ENCODE data around the gene TMEM131. TPM values are rescaled to one million over a fixed set of nuclear protein-coding genes. Genes with fewer than 3 reads are reported as not detected.

The TMEM131 gene
- total RNA-seq, 4 donors from 2014 or later: 32.8 to 54.8 (median 41.2) TPM

DNA sequence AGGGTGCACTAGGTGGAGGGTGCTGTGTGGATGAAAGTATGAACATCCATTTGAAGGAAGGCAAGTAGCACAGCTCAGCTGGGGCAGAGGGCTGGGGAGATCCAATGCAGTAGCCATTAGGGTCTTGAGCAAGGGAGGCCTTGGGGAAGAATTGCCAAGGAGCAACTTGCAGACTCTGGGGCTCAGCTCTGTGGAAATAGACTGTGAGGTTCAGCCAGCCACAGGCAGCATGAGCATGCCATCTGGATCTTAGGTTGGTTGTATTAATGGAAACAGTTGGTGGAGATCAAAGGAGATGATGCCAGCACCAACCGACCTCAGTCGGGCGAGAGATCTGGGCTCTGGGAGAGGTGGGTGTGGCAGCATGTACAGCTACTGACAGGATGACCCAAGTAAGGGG, 276.8 kb downstream of the TMEM131 start:
- TF ChIP-seq, protein P1, sequence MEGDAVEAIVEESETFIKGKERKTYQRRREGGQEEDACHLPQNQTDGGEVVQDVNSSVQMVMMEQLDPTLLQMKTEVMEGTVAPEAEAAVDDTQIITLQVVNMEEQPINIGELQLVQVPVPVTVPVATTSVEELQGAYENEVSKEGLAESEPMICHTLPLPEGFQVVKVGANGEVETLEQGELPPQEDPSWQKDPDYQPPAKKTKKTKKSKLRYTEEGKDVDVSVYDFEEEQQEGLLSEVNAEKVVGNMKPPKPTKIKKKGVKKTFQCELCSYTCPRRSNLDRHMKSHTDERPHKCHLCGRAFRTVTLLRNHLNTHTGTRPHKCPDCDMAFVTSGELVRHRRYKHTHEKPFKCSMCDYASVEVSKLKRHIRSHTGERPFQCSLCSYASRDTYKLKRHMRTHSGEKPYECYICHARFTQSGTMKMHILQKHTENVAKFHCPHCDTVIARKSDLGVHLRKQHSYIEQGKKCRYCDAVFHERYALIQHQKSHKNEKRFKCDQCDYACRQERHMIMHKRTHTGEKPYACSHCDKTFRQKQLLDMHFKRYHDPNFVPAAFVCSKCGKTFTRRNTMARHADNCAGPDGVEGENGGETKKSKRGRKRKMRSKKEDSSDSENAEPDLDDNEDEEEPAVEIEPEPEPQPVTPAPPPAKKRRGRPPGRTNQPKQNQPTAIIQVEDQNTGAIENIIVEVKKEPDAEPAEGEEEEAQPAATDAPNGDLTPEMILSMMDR (IDR thresholded peaks at IDR 0.05): no peak
- TF ChIP-seq POLR2A (IDR thresholded peaks at IDR 0.05): no peak
- intact Hi-C loops (cut with DNase I; ENCODE audit: low total_unique reads): no loop called here
- 64% methylated on average over 3 of the region's 3 CpGs for WGBS, 2 donors
- no peak for DNase-seq (ENCODE audit: low spot score in 2 of 2)
- H3K4me3 ChIP-seq (ENCODE audit: low read depth, poor library complexity, severe bottlenecking): no peak overlapping the region

DNA sequence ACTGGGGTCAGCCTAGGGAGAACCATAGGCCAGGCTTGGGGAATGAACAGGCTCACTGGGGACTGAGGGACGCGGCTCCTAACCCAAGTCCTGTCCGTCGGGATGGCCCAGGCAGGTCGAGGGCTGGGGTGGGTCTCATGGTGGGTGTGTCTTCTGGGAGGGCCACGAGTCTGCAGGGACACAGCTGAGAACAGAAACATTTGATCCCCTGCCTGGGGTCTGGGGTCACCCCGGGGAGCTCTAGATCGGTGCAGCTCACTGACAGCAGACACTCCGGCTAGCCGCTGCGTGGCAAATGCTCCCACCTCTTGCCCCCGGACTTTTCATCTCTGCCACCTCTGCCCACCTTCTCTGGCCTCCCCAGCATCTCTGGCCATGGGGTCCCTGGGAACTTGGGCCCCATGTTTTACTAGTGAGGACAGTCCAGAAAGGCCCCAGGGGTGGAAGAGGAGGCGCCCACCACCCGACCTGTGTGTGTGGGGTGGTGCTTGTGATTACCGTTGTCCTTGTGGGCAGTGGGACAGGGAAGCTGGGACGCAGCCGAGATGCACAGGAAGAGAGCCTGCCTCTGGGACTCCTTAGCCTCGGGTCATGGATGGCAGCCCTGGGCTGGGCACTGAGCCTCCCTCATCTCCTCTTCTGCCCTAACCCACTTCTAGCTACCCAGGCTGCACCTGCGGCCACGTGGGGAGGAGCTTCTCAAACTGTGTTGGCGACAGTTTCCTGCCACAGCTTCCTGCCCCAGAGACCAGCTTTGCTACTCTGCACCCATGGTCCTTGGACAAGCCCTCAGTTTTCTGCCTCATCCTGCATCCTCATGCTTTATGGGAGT, 277.5 kb downstream of the TMEM131 start:
- no peak for DNase-seq (ENCODE audit: low spot score in 2 of 2)

DNA sequence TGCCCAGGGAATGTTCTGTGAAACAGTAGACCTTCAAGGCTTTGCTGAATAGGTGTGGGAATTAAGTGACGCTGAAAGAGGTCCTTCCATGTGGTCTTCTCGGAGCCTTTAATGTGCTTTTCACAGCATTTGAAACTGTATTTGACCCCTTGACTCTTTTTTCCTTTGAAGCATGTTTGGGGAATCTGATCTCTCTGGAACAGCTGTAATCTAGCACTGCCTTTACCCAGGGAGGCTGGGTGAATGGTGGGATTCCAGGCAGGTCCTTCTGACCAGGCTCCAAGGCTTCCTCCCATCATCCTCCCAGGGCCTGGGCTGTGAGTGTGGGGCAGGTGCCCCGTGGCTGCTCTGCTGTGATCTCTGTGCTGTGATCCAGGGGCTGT, 278.1 kb downstream of the TMEM131 start:
- WGBS, 2 donors: 70 to 85% methylated on average over 3 of the region's 3 CpGs
- intact Hi-C loops (cut with DNase I; ENCODE audit: low total_unique reads): no loop called here
- TF ChIP-seq, protein P1 (IDR thresholded peaks at IDR 0.05): no peak
- TF ChIP-seq POLR2A (IDR thresholded peaks at IDR 0.05): no peak
- DNase-seq (ENCODE audit: low spot score in 2 of 2): no peak
- no peak overlapping the region for H3K4me3 ChIP-seq (ENCODE audit: low read depth, poor library complexity, severe bottlenecking)

More for the DNA sequence above, 277.5 kb downstream of the TMEM131 start:
- intact Hi-C loops (cut with DNase I; ENCODE audit: low total_unique reads): no loop called here
- WGBS, 2 donors: 65 to 79% methylated on average over 17 to 21 of the region's 21 CpGs
- H3K4me3 ChIP-seq (ENCODE audit: low read depth, poor library complexity, severe bottlenecking): no peak overlapping the region
- TF ChIP-seq, protein P1 (IDR thresholded peaks at IDR 0.05): no peak
- TF ChIP-seq POLR2A (IDR thresholded peaks at IDR 0.05): no peak

DNA sequence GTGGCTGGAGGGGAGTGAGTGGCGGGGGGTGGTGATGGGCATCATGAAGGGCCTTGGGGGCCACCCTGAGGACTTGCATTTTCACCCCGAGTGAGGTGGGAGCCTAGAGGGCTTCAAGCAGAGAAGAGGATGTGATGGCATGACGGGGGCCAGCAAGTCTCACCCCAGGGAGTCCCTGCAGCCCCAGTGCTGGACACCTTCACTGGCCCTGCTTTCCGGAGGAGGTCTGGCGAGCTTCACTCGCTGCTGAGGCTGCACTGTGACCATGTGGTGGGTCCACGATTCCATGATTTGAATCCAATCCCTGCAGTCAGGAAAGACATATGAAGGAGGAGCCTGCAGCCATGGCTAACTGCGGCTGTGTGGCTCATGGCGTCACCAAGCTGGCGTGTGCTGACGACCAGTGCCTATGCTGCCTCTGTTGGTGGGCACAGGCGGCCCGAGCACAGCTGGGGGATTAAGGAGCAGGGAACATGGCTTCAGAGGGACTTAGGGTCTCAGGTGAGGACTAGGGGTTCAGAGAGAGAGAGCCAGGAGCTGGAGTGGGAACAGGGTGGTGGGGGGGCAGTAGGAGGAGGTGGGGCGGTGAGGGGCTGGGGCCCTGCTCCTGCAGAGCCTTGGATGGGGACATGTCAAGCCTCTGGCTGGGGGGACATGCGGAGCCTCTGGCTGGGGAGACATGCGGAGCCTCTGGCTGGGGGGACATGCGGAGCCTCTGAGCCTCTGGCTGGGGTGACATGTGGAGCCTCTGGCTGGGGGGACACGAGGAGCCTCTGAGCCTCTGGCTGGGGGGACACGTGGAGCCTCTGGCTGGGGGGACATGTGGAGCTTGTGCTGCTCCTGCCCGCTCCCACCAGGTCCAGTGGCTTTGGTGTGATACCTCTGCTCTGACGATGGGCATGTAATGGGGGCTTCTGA, 278.8 kb downstream of the TMEM131 start:
- 78 to 82% methylated on average over 20 of the region's 21 CpGs for WGBS, 2 donors
- no peak for DNase-seq (ENCODE audit: low spot score in 2 of 2)
- intact Hi-C loops (cut with DNase I; ENCODE audit: low total_unique reads): no loop called here
- H3K4me3 ChIP-seq (ENCODE audit: low read depth, poor library complexity, severe bottlenecking): no peak overlapping the region
- TF ChIP-seq, protein P1 (IDR thresholded peaks at IDR 0.05): no peak
- no peak for TF ChIP-seq POLR2A (IDR thresholded peaks at IDR 0.05)

DNA sequence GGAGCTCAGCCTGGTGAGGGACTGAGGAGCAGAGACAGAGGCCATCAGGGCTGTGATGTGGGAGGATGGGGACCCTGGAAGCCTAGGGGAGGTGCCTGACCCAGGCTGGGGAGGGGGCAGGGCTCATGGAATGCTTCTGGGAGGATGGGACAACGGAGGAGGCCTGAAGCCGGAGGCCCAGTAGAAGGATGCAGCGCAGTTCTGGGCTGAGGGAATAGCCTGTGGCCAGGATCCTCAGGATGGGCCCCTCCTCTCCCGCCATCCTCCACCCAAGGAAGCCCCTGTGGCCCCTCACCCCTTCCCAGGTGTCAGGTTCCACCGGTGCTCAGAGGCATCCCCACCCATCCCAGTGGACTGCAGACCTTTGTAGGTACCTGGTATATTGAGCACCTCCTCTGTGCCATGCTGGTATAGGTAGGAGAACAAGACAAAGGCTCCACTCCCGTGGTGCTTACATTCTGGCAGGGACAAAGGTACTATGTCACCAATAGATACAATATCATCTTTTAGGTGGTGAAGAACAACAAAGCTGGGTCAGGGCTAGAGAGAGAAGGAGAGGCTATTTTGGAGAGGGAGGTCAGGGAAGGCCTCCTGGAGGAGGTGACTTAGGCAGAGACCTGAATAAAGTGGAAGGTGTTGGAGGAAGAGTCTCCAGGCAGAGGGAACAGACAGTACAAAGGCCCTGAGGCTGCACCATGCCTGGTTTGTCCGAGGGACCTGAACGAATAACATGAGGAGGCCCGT, 279.6 kb downstream of the TMEM131 start:
- DNase-seq (ENCODE audit: low spot score in 2 of 2): no peak
- H3K4me3 ChIP-seq (ENCODE audit: low read depth, poor library complexity, severe bottlenecking): no peak overlapping the region
- WGBS, 2 donors: 80 to 87% methylated on average over 9 of the region's 9 CpGs
- intact Hi-C loops (cut with DNase I; ENCODE audit: low total_unique reads): no loop called here
- TF ChIP-seq POLR2A (IDR thresholded peaks at IDR 0.05): no peak
- TF ChIP-seq, protein P1 (IDR thresholded peaks at IDR 0.05): no peak

Measured in lower leg skin (tissue), 4 donors.